Measurements from ENCODE around the gene SOAT2. TPM values are rescaled to one million over a fixed set of nuclear protein-coding genes. Genes with fewer than 3 reads are reported as not detected.

Gene SOAT2
- not detected in 2 replicates for total RNA-seq

DNA sequence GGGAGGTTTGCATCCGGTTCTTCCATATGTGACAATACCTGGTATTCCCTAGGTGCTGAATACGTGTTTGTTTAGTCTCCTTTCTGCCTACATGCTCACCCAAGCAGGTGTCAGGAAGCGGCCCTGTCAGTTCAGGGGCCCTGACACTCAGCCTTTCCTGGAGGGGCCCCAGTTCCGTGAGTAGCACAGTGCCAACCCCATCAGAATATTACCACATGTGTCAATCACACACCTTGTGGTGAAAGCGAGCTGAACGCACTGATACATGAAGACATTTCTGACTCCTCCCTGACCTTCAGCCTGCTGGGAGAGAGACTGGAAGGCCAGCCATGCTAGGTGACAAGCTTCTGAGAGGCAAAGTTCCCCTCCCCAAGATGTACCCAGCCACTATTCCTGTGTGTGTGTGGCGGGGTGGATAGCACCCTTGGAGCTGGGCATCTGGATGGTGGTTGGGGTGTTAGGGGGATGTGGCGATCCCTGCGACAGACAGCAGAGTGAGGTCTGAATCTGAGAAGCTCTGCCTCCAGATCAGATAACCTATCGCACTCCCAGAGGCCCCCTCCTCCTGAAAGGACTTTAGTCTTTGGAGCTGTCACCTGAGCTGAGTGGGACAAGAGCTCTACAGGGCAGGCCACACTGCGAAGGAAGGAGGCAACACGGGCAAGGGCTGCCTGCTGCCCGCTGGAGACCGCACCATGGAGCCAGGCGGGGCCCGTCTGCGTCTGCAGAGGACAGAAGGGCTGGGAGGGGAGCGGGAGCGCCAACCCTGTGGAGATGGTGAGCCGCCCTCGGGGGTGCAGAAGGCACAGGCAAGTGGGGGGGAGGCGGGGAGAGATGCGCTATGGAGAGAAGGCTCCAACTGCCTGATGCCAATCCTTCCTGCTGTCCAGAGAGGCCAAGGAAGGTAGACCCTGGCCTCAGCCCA is at the start of gene SOAT2:
Gene SOAT2 (plus strand): TSS at position 604 of the 925 bp plus-strand sequence. CDS start 92 bp downstream, at position 696.

DNA sequence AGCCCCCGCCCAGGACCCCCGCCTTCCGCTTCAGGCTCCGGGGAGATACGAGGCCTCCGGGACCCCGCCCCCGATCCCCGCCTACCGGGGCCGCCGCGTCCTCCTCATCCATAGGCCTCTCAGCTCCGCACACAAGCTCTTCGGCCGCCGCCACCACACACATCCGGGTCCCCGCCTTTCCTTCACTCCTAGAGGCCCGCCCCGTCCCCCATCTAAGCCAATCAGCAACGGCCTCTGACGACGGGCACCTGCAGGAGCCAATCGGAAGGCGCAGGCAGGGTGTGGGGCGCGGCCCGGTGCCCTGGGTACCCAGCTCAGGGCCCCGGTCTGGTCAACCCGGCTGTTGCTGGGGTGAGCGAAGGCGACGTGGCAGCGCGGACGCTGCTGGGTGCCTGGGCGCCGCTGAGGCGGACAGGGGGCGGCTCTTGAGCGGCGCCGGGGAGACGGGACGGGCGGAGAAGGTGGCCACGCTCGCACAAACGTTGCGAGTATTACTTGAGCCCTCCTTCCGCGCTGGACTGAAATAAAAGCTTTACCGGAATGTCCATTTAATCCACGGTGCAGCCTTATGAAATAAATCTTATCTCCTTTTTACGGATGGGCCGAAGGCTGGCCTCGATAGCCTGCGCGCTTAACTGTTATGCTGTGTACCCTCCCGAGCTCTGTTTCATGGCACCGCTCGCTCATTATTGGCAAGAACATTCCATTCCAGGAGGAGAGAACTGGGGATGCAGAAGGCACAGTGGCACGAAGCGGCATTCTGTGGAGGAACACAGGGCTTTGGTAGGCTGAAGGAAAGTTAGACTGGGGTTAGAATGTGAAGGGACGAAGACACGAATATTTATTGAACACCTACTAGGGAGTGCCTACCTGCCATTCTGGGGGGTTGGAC is 23.8 kb upstream of the SOAT2 start, which contains the start of gene SPRYD3:
Gene SPRYD3 (minus strand): TSS at position 165 of the 892 bp plus-strand sequence. CDS start 57 bp downstream, at position 108.

GRCh38 chr12:53097564-53098353 is 5.5 kb upstream of the SOAT2 start, which contains the start of gene IGFBP6:
Gene IGFBP6, plus strand, starts transcription at chr12:53097667. Its CDS starts 51 bp downstream, at chr12:53097718.

Small RNA genes within 50 kb of the gene (small RNA-seq; reads per million reads assigned to genes)
- not detected for gene HIGD1AP1
- gene MIR6757: not detected
- not detected for gene RNU6-333P

Other genes starting within 250 kb of the SOAT2 start
- gene KRT8, start 198.4 kb upstream of the SOAT2 start, total RNA-seq: 6.3 and 7.8 TPM in 2 replicates
- gene KRT18, start 154.4 kb upstream of the SOAT2 start, total RNA-seq: 206 and 261 TPM in 2 replicates
- 1,071 and 1,152 TPM in 2 replicates for gene EIF4B, start 97.0 kb upstream of the SOAT2 start, total RNA-seq
- gene TNS2, start 53.4 kb upstream of the SOAT2 start, total RNA-seq: 37.1 and 53.6 TPM in 2 replicates
- gene SPRYD3, start 24.1 kb upstream of the SOAT2 start, total RNA-seq: 20.7 and 21.0 TPM in 2 replicates
- gene IGFBP6, start 5.8 kb upstream of the SOAT2 start, total RNA-seq: 12.2 and 15.7 TPM in 2 replicates
- 11.7 and 15.9 TPM in 2 replicates for gene ZNF740, start 77.2 kb downstream of the SOAT2 start, total RNA-seq
- 6.0 and 9.0 TPM in 2 replicates for gene CSAD, start 77.4 kb downstream of the SOAT2 start, total RNA-seq
- not detected in 2 replicates for gene ITGB7, start 103.8 kb downstream of the SOAT2 start, total RNA-seq
- gene RARG, start 128.7 kb downstream of the SOAT2 start, total RNA-seq: 4.9 and 8.3 TPM in 2 replicates
- 14.6 and 29.3 TPM in 2 replicates for gene ESPL1, start 164.8 kb downstream of the SOAT2 start, total RNA-seq
- gene PFDN5, start 192.1 kb downstream of the SOAT2 start, total RNA-seq: 237 and 315 TPM in 2 replicates
- 32.7 and 38.2 TPM in 2 replicates for gene MYG1, start 196.2 kb downstream of the SOAT2 start, total RNA-seq
- 48.4 and 56.0 TPM in 2 replicates for gene AAAS, start 218.1 kb downstream of the SOAT2 start, total RNA-seq
- not detected in 2 replicates for gene SP7, start 232.9 kb downstream of the SOAT2 start, total RNA-seq